Tibial nerve (tissue), 3 donors: ENCODE results near the gene LEUTX.
"Not testable (repeated sequence)": the region's sequence is repeated elsewhere in the genome, so short reads cannot be mapped to it uniquely, and the experiment has no call there.

Experiments
- POLR2A ChIP-seq, 2 donors: fragments of 450-650 bp; IDR thresholded peaks; one replicate each; pipeline ENCODE4 v1.6.1; 2017; ENCODE audit warnings: antibody characterized with exemption in 2 of 2, mild to moderate bottlenecking in 2 of 2, moderate library complexity in 2 of 2
- TF ChIP-seq, protein P1 (sequence below), 5 experiments: fragments of 200-600 bp in 3 of 5; fragments of 450-650 bp in 2 of 5; sonication (generic) in 3 of 5; IDR thresholded peaks; one replicate each; pipeline ENCODE4 v1.5.1; 2016 to 2019; ENCODE audit warnings: antibody characterized with exemption in 5 of 5, mild to moderate bottlenecking in 3 of 5, moderate library complexity in 2 of 5

DNA sequence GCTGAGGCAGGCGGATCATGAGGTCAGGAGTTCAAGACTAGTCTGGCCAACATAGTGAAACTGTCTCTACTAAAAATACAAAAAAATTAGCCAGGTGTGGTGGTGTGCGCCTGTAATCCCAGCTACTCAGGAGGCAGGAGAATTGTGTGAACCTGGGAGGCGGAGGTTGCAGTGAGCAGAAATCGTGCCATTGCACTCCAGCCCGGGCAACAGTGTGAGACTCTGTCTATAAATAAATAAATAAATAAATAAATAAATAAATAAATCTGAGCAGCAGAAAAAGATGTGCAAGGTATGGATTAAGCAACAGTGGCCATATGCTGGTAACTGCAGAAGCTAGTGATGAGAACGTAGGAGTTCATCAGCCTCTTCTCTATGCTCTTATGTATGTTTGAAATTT is 35.5 kb downstream of the LEUTX start:
- TF ChIP-seq POLR2A (IDR thresholded peaks at IDR 0.05) = not testable (repeated sequence)
- TF ChIP-seq, protein P1, sequence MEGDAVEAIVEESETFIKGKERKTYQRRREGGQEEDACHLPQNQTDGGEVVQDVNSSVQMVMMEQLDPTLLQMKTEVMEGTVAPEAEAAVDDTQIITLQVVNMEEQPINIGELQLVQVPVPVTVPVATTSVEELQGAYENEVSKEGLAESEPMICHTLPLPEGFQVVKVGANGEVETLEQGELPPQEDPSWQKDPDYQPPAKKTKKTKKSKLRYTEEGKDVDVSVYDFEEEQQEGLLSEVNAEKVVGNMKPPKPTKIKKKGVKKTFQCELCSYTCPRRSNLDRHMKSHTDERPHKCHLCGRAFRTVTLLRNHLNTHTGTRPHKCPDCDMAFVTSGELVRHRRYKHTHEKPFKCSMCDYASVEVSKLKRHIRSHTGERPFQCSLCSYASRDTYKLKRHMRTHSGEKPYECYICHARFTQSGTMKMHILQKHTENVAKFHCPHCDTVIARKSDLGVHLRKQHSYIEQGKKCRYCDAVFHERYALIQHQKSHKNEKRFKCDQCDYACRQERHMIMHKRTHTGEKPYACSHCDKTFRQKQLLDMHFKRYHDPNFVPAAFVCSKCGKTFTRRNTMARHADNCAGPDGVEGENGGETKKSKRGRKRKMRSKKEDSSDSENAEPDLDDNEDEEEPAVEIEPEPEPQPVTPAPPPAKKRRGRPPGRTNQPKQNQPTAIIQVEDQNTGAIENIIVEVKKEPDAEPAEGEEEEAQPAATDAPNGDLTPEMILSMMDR (IDR thresholded peaks at IDR 0.05) = not testable (repeated sequence)
